ENCODE data around the gene HRG. TPM values are rescaled to one million over a fixed set of nuclear protein-coding genes. Genes with fewer than 3 reads are reported as not detected.

HRG gene
- total RNA-seq, 4 donors from 2014 or later, result 0.46 to 1.1 TPM; not detected in 2

DNA sequence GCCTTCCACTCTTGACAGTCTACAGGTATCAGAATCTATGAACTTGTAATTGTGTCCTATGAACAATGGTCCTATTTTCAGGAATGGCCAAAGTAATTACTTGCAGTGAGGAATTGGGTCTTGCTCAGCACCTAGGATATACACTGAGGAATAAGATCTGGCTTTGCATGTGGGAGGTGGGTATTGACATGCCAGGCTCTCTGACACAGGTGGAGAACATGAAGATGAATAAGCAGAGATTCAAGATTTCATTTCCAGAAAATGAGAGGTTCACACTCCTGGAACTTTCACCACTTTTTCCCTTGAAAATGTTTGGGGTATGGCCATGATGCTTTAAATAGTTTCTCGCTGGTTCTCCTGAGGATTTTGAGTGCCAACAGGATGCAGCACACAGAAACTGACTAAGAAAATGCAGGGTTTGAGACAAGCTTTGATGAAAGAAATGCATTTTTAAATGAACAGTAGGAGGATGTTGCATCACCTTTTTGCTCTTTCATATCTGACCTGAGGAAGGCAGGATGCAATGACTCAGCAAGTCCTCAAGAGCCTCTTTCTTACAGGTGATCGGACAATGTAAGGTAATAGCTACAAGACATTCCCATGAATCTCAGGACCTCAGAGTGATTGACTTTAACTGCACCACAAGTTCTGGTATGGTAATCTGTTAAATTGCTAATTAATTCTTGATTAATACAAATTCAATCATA, 3.7 kb downstream of the HRG start:
- TF ChIP-seq, protein P1, sequence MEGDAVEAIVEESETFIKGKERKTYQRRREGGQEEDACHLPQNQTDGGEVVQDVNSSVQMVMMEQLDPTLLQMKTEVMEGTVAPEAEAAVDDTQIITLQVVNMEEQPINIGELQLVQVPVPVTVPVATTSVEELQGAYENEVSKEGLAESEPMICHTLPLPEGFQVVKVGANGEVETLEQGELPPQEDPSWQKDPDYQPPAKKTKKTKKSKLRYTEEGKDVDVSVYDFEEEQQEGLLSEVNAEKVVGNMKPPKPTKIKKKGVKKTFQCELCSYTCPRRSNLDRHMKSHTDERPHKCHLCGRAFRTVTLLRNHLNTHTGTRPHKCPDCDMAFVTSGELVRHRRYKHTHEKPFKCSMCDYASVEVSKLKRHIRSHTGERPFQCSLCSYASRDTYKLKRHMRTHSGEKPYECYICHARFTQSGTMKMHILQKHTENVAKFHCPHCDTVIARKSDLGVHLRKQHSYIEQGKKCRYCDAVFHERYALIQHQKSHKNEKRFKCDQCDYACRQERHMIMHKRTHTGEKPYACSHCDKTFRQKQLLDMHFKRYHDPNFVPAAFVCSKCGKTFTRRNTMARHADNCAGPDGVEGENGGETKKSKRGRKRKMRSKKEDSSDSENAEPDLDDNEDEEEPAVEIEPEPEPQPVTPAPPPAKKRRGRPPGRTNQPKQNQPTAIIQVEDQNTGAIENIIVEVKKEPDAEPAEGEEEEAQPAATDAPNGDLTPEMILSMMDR (IDR thresholded peaks at IDR 0.05 in 4 of 5, conservative IDR thresholded peaks at IDR 0.05 in 1 of 5), result no peak
- no peak for TF ChIP-seq POLR2A (IDR thresholded peaks at IDR 0.05)
- no peaks in the 10 kb centered on the region for H3K9me3 ChIP-seq
- in situ Hi-C loops (cut with MboI; ENCODE audit: low sequenced_read_pairs in 4 of 4) (no loop called here), intact Hi-C loops (cut with DNase I; ENCODE audit: low total_unique reads) (no loop called here)
- no peak for ATAC-seq
- no peak for DNase-seq
- H3K36me3 ChIP-seq, result no peaks in the 10 kb centered on the region
- H3K4me3 ChIP-seq, result no peak overlapping the region
- H3K4me1 ChIP-seq, result no peaks in the 10 kb centered on the region
- no peaks in the 10 kb centered on the region for H3K27me3 ChIP-seq
- H3K27ac ChIP-seq, result no peak overlapping the region

DNA sequence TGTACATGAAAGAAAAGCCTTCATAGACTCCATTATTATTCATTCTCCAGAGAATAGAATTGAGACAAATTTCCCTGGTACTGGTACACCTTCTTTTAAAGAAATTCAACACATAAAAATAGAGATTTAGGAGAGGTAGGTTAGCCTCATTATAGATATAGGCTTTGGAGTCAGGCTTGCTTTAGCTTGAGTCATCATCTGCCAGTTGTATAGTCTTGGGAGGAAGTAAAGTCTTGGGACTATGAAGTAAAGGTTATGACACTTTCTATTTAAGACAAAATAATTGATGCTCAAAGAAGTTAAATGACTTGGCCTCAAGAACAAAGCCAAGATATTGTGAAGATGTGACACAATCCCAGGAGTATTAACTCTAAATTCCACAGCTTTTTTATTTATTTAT, 4.3 kb downstream of the HRG start:
- Histone ChIP-seq H3K4me3 (no peak overlapping the region), H3K27me3 (no peaks in the 10 kb centered on the region), H3K36me3 (no peaks in the 10 kb centered on the region), H3K4me1 (no peaks in the 10 kb centered on the region), H3K9me3 (no peaks in the 10 kb centered on the region), H3K27ac (no peak overlapping the region)
- TF ChIP-seq, protein P1 (IDR thresholded peaks at IDR 0.05 in 4 of 5, conservative IDR thresholded peaks at IDR 0.05 in 1 of 5), result no peak
- TF ChIP-seq POLR2A (IDR thresholded peaks at IDR 0.05), result no peak
- in situ Hi-C loops (cut with MboI; ENCODE audit: low sequenced_read_pairs in 4 of 4) (no loop called here), intact Hi-C loops (cut with DNase I; ENCODE audit: low total_unique reads) (no loop called here)
- no peak for DNase-seq
- ATAC-seq, result no peak

DNA sequence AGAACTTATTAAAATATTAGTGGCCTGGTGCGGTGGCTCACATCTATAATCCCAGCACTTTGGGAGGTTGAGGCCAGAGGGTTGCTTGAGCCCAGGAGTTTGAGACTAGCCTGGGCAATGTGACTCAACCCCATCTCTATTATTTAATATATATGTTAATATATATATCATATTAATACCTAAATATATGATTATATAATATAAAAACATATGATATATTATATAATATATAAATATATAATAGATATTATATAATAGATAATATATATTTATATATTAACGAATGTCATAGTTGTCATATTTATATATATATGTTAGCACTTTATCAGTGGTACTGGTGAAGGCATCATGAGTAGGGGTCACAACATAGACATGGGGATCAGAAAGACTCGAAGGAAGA, 5.2 kb downstream of the HRG start:
- no peaks in the 10 kb centered on the region for H3K9me3 ChIP-seq
- no peak overlapping the region for H3K27ac ChIP-seq
- H3K27me3 ChIP-seq, result no peaks in the 10 kb centered on the region
- no peak overlapping the region for H3K4me3 ChIP-seq
- DNase-seq (no peak), ATAC-seq (no peak)
- H3K4me1 ChIP-seq, result no peaks in the 10 kb centered on the region
- intact Hi-C loops (cut with DNase I; ENCODE audit: low total_unique reads), result no loop called here
- no peak for TF ChIP-seq POLR2A (IDR thresholded peaks at IDR 0.05)
- TF ChIP-seq, protein P1 (IDR thresholded peaks at IDR 0.05 in 4 of 5, conservative IDR thresholded peaks at IDR 0.05 in 1 of 5), result no peak
- H3K36me3 ChIP-seq, result no peaks in the 10 kb centered on the region
- in situ Hi-C loops (cut with MboI; ENCODE audit: low sequenced_read_pairs in 4 of 4), result no loop called here

DNA sequence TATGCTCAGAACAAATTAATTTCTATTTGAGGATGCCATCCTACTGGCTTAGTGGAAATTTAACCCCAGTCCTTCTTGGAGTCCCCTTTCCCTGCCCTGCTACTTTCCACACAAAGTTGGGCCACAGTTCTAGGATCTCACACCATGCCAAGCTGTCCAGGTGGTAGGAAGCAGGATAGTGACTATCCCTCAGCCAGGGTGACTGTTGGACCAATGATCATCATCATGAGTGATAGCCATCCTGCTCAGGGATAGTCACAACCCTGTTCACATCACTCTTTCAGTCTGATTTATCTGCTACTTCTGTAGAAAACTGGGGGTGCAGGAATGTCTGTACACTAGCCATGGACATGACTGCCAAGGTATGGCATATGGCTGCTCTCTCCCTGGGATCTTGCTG, 12.8 kb downstream of the HRG start:
- intact Hi-C loops (cut with DNase I; ENCODE audit: low total_unique reads), result no loop called here
- no peaks in the 10 kb centered on the region for H3K4me1 ChIP-seq
- ATAC-seq (no peak), DNase-seq (no peak)
- H3K27me3 ChIP-seq, result no peaks in the 10 kb centered on the region
- in situ Hi-C loops (cut with MboI; ENCODE audit: low sequenced_read_pairs in 4 of 4), result no loop called here
- no peak for TF ChIP-seq POLR2A (IDR thresholded peaks at IDR 0.05)
- TF ChIP-seq, protein P1 (IDR thresholded peaks at IDR 0.05 in 4 of 5, conservative IDR thresholded peaks at IDR 0.05 in 1 of 5), result no peak
- H3K27ac ChIP-seq, result no peak overlapping the region
- H3K36me3 ChIP-seq, result no peaks in the 10 kb centered on the region
- H3K4me3 ChIP-seq, result no peak overlapping the region
- H3K9me3 ChIP-seq, result no peaks in the 10 kb centered on the region

DNA sequence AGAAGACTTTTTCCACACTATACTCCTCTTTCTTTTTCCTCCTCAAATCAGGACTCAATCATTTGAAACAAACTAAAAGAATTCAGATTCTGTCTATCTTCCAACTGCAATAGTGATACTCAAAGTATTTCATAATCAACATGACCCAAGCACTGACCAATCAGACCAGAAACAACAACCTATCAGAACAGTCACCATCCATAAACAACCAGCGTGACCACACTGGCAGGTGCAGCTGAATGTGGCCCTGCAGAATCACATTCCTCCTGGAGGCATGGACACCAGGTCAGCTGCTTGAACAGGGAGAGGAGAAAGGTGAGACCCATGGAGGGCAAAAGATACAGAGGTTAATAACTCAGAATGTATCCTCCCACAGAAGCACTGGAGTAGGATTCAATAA, 13.3 kb downstream of the HRG start:
- in situ Hi-C loops (cut with MboI; ENCODE audit: low sequenced_read_pairs in 4 of 4), result no loop called here
- Histone ChIP-seq H3K27me3 (no peaks in the 10 kb centered on the region), H3K4me1 (no peaks in the 10 kb centered on the region), H3K36me3 (no peaks in the 10 kb centered on the region), H3K4me3 (no peak overlapping the region), H3K9me3 (no peaks in the 10 kb centered on the region), H3K27ac (no peak overlapping the region)
- DNase-seq (no peak), ATAC-seq (no peak)
- TF ChIP-seq POLR2A (IDR thresholded peaks at IDR 0.05), result no peak
- TF ChIP-seq, protein P1 (IDR thresholded peaks at IDR 0.05 in 4 of 5, conservative IDR thresholded peaks at IDR 0.05 in 1 of 5), result no peak
- intact Hi-C loops (cut with DNase I; ENCODE audit: low total_unique reads), result no loop called here
